HL-60/S4 (cell line): ENCODE measurements around the gene HES1.

ENCODE experiments used
- in situ Hi-C: fragments of 300-500 bp; cut with MboI; formaldehyde crosslinking; loops from 2 replicates; pipeline ENCODE4 v1.14.3; 2022; ENCODE audit warnings: low sequenced_read_pairs

HES1 gene

GRCh38 chr3:194165271-194166018, 29.5 kb downstream of the HES1 start:
- in situ Hi-C loops, result no loop called here

DNA sequence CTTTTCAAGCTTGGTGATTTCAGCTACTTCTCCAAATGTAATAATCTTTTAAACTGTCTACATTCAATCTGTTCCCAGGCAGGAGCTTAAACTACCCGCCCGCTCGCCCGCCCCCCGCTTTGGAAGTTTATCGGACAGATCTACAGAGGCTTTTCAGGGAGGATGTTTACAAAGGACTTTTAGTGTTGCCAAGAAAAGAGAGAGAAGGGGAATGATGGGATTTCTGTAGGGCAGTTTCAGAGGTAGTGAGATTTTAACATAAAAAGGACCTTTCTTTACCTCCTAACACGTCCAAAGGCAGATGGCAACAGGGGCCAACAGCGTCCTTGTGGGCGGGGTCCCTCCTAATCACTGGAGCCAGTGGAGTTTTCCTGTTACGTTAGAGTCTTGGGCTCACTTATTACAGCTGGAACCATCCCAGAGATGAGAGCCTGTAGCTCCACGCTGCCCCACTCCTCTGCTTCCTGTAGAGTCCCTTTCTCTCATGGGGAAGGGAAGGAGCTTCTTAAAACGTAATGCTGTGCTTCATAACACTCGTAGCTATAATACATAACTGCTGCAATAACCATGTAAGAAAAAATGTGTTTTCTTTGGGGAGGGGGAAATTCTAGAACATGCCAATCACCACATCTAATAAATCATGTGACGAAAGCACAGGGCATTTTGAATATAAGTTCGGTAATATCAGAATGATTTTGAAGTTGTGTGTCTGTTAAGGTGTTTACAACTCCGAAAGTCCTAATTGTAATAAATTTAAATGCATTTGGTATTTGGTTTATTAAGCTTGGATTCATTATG, 30.9 kb downstream of the HES1 start:
- in situ Hi-C loops, result no loop called here

GRCh38 chr3:194167480-194168282, 31.7 kb downstream of the HES1 start:
- in situ Hi-C loops, result no loop called here

- in situ Hi-C loops, result no loop called here
These were observed 33.0 kb downstream of the HES1 start for GRCh38 chr3:194168994-194169393.

GRCh38 chr3:194169595-194169994, 33.6 kb downstream of the HES1 start:
- in situ Hi-C loops, result no loop called here

DNA sequence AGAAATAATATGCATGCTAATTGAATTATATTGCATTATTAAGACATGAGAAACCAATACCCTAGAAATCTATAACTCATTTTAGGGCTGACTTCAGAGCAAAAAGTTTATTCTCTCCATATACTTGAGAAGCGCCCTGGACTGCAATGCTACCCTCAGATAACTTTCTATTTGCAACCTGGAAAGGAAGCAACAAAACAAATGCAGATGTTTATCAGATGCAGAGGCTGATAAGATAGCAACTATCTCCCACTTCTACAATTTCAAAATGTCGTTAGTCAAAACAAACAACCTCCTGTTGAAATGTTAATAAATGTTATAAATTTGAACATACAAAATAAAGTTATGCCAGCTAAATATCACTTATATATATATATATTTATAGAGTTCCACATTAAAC, 34.8 kb downstream of the HES1 start:
- in situ Hi-C loops, result no loop called here

DNA sequence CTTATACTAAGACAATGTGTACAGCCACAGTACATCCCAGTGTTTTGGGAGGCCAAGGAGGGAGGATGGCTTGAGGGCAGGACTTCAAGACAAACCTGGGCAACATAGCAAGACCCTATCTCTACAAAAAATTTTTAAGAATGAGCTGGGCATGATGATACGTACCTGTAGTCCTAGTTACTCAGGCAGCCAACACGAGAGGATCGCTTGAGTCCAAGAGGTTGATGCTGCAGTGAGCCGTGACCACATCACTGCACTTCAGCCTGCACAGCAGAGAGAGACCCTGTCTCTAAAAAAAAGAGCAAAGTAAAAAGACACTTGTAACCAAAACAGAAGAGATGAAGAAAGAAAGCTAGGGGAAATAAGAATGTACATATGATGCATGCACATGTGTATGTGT, 38.5 kb downstream of the HES1 start:
- in situ Hi-C loops, result no loop called here

DNA sequence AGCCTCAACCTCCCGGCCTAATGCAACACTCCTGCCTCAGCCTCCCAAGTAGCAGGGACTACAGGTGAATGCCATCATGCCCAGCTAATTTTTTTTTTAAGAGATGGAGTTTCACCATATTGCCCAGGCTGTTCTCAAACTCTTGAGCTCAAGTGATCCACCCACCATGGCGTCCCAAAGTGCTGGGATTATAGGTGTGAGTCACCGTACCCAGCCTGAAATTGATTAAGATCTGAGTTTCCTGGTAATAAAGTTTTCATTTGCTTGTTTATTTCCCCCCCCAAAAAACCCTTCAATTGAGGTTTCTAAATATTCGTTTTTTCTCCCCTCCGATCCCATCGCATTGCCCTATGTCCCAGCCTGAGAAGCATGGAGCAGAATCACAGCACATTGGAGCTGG, 39.0 kb downstream of the HES1 start:
- in situ Hi-C loops, result no loop called here

DNA sequence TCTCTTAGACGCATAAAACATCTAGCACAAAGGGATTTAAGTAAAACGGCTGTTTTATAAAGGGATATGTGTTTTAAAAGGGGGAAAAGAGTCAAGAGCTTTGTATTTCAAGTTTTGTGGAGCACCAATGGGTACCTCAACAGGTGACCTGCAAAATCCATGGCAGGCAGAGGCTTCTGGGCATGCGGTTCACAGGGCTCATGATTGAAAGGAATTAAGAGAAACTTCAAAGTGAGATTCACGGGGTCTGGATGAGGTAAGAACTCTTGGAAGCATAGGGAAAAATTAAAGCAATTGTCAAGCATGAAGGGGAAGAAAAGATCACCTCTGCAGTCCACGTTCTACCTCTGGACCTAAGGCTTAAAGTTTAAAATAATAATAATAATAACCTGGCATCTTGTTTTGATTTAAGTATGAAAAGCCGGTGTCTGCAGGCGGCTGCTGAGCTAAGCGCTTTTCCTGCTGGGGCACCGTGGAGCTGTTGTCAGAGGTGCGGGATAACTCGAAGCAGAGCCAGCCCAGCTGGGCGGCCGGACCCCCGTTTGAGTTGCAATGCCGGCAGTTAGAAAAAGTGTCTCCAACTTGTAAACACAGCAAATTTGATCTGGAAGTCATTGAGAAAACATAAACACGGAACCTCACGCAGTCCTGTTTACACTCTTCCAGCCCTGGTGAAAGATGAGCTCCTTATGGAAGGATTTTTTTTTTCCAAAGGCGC, 40.5 kb downstream of the HES1 start:
- in situ Hi-C loops, result no loop called here

DNA sequence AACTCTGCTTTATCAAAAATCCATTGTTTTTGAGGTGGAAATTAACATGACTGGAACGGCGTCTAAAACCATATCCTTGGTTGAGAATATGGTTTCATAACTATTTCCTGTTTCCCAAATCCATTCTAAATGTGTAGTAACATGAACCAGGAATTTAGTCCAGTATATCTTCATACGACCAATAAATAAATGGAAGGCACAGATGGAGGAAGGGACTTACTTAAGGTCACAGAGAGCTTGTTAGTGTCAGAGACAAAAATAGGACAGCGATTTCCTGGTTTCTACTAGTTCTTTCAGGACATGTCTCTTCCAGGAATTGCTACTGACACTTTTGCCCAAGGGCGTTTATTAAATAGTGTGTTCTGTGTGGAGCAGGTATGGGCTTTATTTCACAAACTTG, 41.2 kb downstream of the HES1 start:
- in situ Hi-C loops, result no loop called here

GRCh38 chr3:194178128-194178527, 42.2 kb downstream of the HES1 start:
- in situ Hi-C loops, result no loop called here

DNA sequence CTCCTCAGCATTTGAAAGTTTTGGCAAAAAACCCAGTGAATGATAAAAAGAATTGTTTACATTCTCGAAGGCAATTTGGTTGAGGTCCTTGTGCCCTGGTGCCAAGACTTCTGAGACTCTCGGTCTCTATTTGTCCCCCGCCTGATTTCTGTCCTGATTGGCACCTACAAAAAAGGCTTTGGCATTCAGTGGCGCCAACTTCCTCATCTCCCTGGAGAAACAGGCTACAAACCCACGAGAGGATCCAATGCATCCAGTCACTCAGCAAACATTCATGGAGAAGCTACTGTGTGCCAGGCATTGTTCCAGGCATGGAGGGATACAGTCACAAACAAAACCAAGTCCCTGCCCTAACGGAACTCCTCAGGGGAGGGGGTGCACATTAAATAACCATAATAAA, 42.7 kb downstream of the HES1 start:
- in situ Hi-C loops, result no loop called here

GRCh38 chr3:194180570-194180969, 44.6 kb downstream of the HES1 start:
- in situ Hi-C loops, result no loop called here

GRCh38 chr3:194181612-194182529, 45.9 kb downstream of the HES1 start:
- in situ Hi-C loops, result no loop called here

DNA sequence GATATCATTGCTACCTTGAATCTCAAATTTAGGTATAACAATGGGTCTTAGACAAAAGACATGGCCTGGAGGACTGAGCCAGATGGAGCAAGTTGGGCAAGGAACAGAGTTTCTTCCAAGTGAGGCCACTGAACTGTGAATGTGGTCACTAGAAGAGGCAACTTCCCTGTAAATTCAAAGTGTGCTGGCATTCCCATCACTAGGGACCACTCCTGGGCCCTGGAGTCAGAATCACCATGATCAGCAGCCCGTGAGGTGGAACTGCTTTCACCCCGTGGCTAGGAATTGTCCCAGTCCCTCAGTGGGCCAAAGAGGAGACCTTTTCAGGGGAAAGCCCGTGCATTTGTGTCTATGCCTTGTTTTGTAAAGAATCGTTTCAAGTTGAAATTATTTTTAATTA, 47.3 kb downstream of the HES1 start:
- in situ Hi-C loops, result no loop called here

DNA sequence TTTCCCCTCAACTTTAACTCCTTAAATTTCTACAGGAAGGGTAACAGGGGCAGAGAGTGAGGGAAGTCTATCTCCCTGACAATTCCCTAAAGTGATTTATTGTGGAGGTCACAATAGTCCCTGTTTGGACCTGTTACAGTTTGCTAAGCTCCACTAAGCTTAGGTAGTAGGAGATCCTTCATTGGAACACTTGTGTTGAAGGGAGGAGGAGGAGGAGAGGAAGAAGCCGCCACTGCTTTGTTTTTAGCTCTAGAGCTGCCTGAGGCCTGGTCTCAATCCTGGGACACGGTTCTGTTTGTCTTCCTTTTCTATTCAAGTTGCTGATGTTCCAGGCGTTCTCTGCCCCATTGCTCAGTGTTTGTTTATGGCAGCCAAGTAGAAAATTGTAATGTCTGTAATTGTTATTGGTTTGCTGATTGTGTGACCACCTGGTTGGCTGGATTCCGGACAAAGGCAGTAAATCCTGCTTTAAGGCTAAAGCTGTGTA, 48.4 kb downstream of the HES1 start:
- in situ Hi-C loops, result no loop called here

DNA sequence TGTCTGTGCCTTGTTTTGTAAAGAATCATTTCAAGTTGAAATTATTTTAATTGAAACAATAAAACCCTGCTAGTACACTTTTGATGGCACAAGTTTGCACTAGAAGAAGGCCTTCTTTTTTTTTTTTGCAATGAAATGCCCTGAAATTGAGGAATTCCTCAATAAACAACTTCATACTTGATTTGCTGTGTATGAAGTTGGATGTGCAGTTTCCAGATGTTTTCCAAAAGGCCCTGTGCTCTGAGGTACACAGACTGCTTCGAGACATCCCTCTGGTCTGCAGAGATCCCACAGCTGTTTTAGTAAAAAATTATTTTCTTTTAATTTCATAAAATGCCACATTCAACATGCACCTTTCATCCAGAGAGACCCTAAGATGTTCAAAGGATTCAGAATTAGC, 48.9 kb downstream of the HES1 start:
- in situ Hi-C loops, result no loop called here

- in situ Hi-C loops, result no loop called here
These were observed 49.3 kb downstream of the HES1 start for GRCh38 chr3:194185221-194185620.

- in situ Hi-C loops, result no loop called here
These were observed 51.4 kb downstream of the HES1 start for GRCh38 chr3:194187233-194187944.
